Lower leg skin (tissue), 4 donors: ENCODE measurements around the gene APOA5. TPM values are rescaled to one million over a fixed set of nuclear protein-coding genes. Genes with fewer than 3 reads are reported as not detected.

ENCODE experiments used
- DNase-seq, 2 donors: peaks; one replicate each; pipeline ENCODE4 v3.0.0-alpha.2; 2019; ENCODE audit warnings: low spot score in 2 of 2
- H3K4me3 ChIP-seq: fragments of 200-600 bp; sonication (generic); 2 replicates; pipeline ENCODE4 v1.5.1; 2017; ENCODE audit warnings: mild to moderate bottlenecking, low read depth; ENCODE audit not compliant: poor library complexity, severe bottlenecking
- CTCF ChIP-seq, 3 donors: fragments of 450-650 bp; IDR thresholded peaks; one replicate each; pipeline ENCODE4 v1.5.1; 2016; ENCODE audit warnings: antibody characterized with exemption in 3 of 3, mild to moderate bottlenecking in 3 of 3, moderate library complexity in 2 of 3
- POLR2A ChIP-seq, 2 donors: fragments of 450-650 bp; IDR thresholded peaks; one replicate each; pipeline ENCODE4 v1.6.1; 2016 to 2017; ENCODE audit warnings: antibody characterized with exemption in 2 of 2, mild to moderate bottlenecking in 1 of 2, moderate library complexity in 1 of 2
- WGBS, 2 donors: methylation state at CpG; one replicate each; pipeline ENCODE4 v1.1.5; 2018; 5-methylcytosine and 5-hydroxymethylcytosine counted together
- intact Hi-C: fragments of 100-400 bp; cut with DNase I; formaldehyde crosslinking; loops from one replicate; pipeline ENCODE4 v1.15.0; 2023; ENCODE audit warnings: low total_unique reads
- total RNA-seq, 4 donors: library from RNA; depleted of rRNA; stranded (reverse); fragments of >200 nt; gene quantifications; one replicate each; pipeline ENCODE4 v1.1.0, GENCODE V29; 2016

Gene APOA5
- total RNA-seq, 4 donors from 2014 or later, result not detected

GRCh38 chr11:116775975-116776374 lies 15.7 kb downstream of the APOA5 start:
- TF ChIP-seq POLR2A (IDR thresholded peaks at IDR 0.05), result no peak
- no peak for TF ChIP-seq CTCF (IDR thresholded peaks at IDR 0.05)
- no peak overlapping the region for H3K4me3 ChIP-seq
- WGBS, 2 donors, result 84 to 85% methylated on average over 5 of the region's 5 CpGs
- no peak for DNase-seq
- intact Hi-C loops, result no loop called here

- intact Hi-C loops, result no loop called here
- 84 to 85% methylated on average over 5 of the region's 5 CpGs for WGBS, 2 donors
- no peak overlapping the region for H3K4me3 ChIP-seq
- TF ChIP-seq POLR2A (IDR thresholded peaks at IDR 0.05), result no peak
- TF ChIP-seq CTCF (IDR thresholded peaks at IDR 0.05), result no peak
- no peak for DNase-seq
Measured at GRCh38 chr11:116774661-116775060, 17.0 kb downstream of the APOA5 start.

- TF ChIP-seq POLR2A (IDR thresholded peaks at IDR 0.05), result no peak
- no peak for TF ChIP-seq CTCF (IDR thresholded peaks at IDR 0.05)
- peak overlapping the region; percentile 41 for H3K4me3 ChIP-seq
- 6 to 7% methylated on average over 23 to 25 of the region's 25 CpGs for WGBS, 2 donors
- intact Hi-C loops, result no loop called here
- no peak for DNase-seq
Measured at GRCh38 chr11:116773203-116774097, 18.2 kb downstream of the APOA5 start.

- 0 to 1% methylated on average over 29 to 39 of the region's 73 CpGs for WGBS, 2 donors
- intact Hi-C loops, result no loop called here
- H3K4me3 ChIP-seq, result peak within 1 kb of the TSS; percentile 61
- peak; percentile 80 to 98 for DNase-seq
- TF ChIP-seq CTCF (IDR thresholded peaks at IDR 0.05), result no peak
Measured at GRCh38 chr11:116772443-116773202, 19.1 kb downstream of the APOA5 start, which contains the start of gene BUD13. Gene BUD13, minus strand, starts transcription at chr11:116772987. Its CDS starts 23 bp downstream, at chr11:116772964.

GRCh38 chr11:116771935-116772334 lies 19.7 kb downstream of the APOA5 start:
- peak overlapping the region; percentile 61 for H3K4me3 ChIP-seq
- no peak for DNase-seq
- 0 to 6% methylated on average over 2 of the region's 2 CpGs for WGBS, 2 donors
- intact Hi-C loops, result no loop called here
- TF ChIP-seq CTCF (IDR thresholded peaks at IDR 0.05) (no peak), POLR2A (IDR thresholded peaks at IDR 0.05) (no peak)
